Activated CD8-positive, alpha-beta T cell treated with anti-CD3 and anti-CD28 coated beads, Interleukin-2, amount 10 ng/mL, durations not matched to agents 7 days and 5 days (primary cell): ENCODE results near the gene GDPD5. TPM values are rescaled to one million over a fixed set of nuclear protein-coding genes. Genes with fewer than 3 reads are reported as not detected.

Experiments used
- ATAC-seq: fragments of 150-1000 bp; cut with Tn5 transposase; one replicate; pipeline ENCODE4 v1.10.0; 2021; ENCODE audit warnings: moderate library complexity
- CTCF ChIA-PET: fragments of 350-600 bp; sonication (Branson Sonifier 250); formaldehyde crosslinking; loops from one replicate; lab custom pipeline; 2021; ENCODE audit warnings: antibody characterized with exemption; lab: Charles Lee
- POLR2A ChIA-PET: fragments of 350-600 bp; sonication (Branson Sonifier 250); formaldehyde crosslinking; loops from one replicate; lab custom pipeline; 2021; ENCODE audit warnings: antibody characterized with exemption; lab: Charles Lee
- DNase-seq: peaks from one replicate; pipeline ENCODE4 v3.0.0-alpha.2; 2020
- H3K27ac Mint-ChIP-seq: one replicate; pipeline ENCODE4 v1.8.0; 2021; ENCODE audit warnings: mild to moderate bottlenecking, mixed read lengths
- H3K27me3 Mint-ChIP-seq: one replicate; pipeline ENCODE4 v1.8.0; 2021; ENCODE audit warnings: low read depth, mixed read lengths
- H3K36me3 Mint-ChIP-seq: one replicate; pipeline ENCODE4 v1.8.0; 2021; ENCODE audit warnings: low read depth, mixed read lengths
- H3K4me1 Mint-ChIP-seq: one replicate; pipeline ENCODE4 v1.8.0; 2021; ENCODE audit warnings: low read depth, mixed read lengths
- H3K4me3 Mint-ChIP-seq: one replicate; pipeline ENCODE4 v1.8.0; 2021; ENCODE audit warnings: mild to moderate bottlenecking, mixed read lengths
- H3K9me3 Mint-ChIP-seq: one replicate; pipeline ENCODE4 v1.8.0; 2022; ENCODE audit warnings: mixed read lengths; ENCODE audit not compliant: insufficient read depth
- total RNA-seq, 2 experiments: library from RNA; stranded (reverse); gene quantifications; one replicate each; pipeline ENCODE4 v1.2.3, GENCODE V29; 2021

Gene GDPD5
- total RNA-seq, 2 experiments from 2014 or later = 23.1 to 26.6 TPM

- POLR2A ChIA-PET = no interaction called here
Measured at GRCh38 chr11:75434886-75435570, 90.7 kb downstream of the GDPD5 start.

GRCh38 chr11:75434051-75434450 is 91.7 kb downstream of the GDPD5 start:
- H3K4me1 Mint-ChIP-seq = peaks cover 10% of the 10 kb centered on the region
- no peak for ATAC-seq
- ChIA-PET CTCF (interaction anchor here (0.6 to 1.9 kb wide), 5 partner anchors 9 to 154 kb away, joined by 3 to 6 read pairs (median 3); no protein-coding TSS in a partner anchor), POLR2A (interaction anchor here (0.7 kb wide), 1 partner anchor 93 kb away, joined by 3 read pairs; no protein-coding TSS in a partner anchor)
- H3K27ac Mint-ChIP-seq = no peak overlapping the region
- peaks cover 33% of the 10 kb centered on the region for H3K27me3 Mint-ChIP-seq
- DNase-seq = no peak
- peaks cover 3% of the 10 kb centered on the region for H3K36me3 Mint-ChIP-seq
- peaks cover 4% of the 10 kb centered on the region for H3K9me3 Mint-ChIP-seq
- H3K4me3 Mint-ChIP-seq = no peak overlapping the region

More at GRCh38 chr11:75434886-75435570, 90.7 kb downstream of the GDPD5 start:
- no peak for DNase-seq
- no peak for ATAC-seq
- Mint-ChIP-seq H3K27me3 (peaks cover 30% of the 10 kb centered on the region), H3K36me3 (no peaks in the 10 kb centered on the region), H3K27ac (no peak overlapping the region), H3K4me3 (no peak overlapping the region), H3K9me3 (no peaks in the 10 kb centered on the region), H3K4me1 (peaks cover 5% of the 10 kb centered on the region)
- CTCF ChIA-PET = interaction anchor here (1.8 to 1.9 kb wide), 2 partner anchors 97 to 154 kb away, joined by 4 to 5 read pairs; no protein-coding TSS in a partner anchor

DNA sequence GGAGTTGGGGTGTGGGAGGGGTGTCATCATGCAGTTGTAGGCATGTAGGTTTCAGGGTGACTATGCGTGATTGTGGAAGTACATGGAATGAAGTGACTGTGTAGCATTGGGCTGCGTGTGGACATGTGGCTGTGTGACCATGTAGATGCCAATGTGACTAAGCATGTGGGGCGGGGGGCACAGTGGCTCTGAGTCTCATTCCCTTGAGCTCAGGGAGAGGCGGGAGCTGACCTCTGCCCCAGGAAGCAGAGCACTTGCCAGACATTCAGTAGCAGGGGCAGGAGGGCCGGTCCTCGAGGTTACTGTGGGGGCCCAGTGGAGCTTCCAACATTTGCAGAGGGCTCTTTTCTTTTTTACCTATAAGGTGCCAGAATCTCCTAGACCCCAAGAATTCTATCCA is 92.3 kb downstream of the GDPD5 start:
- ChIA-PET POLR2A (no interaction called here), CTCF (interaction anchor here (0.9 to 1.9 kb wide), 4 partner anchors 10 to 153 kb away, joined by 3 to 6 read pairs (median 4); no protein-coding TSS in a partner anchor)

GRCh38 chr11:75432911-75433321 is 92.8 kb downstream of the GDPD5 start, which contains the start of gene KLHL35:
Gene KLHL35, minus strand, starts transcription at chr11:75433203. Its CDS starts 2,574 bp downstream, at chr11:75430629.
- ChIA-PET POLR2A (no interaction called here), CTCF (interaction anchor here (0.9 to 1.8 kb wide), 4 partner anchors 11 to 45 kb away, joined by 3 to 7 read pairs (median 4); no protein-coding TSS in a partner anchor)
- H3K4me3 Mint-ChIP-seq = no peak within 1 kb of the TSS
- H3K27ac Mint-ChIP-seq = no peak within 1 kb of the TSS
- peaks cover 16% of the 10 kb centered on the region for H3K4me1 Mint-ChIP-seq
- ATAC-seq (no peak), DNase-seq (no peak)
- H3K36me3 Mint-ChIP-seq = peaks cover 6% of the 10 kb centered on the region
- H3K27me3 Mint-ChIP-seq = peaks cover 43% of the 10 kb centered on the region
- H3K9me3 Mint-ChIP-seq = peaks cover 4% of the 10 kb centered on the region

More for the DNA sequence above, 92.3 kb downstream of the GDPD5 start:
- Mint-ChIP-seq H3K27ac (no peak overlapping the region), H3K36me3 (peaks cover 6% of the 10 kb centered on the region), H3K4me1 (peaks cover 14% of the 10 kb centered on the region), H3K4me3 (no peak overlapping the region), H3K9me3 (peaks cover 4% of the 10 kb centered on the region), H3K27me3 (peaks cover 39% of the 10 kb centered on the region)
- ATAC-seq (no peak), DNase-seq (no peak)

GRCh38 chr11:75431533-75432525 is 93.9 kb downstream of the GDPD5 start:
- peaks cover 6% of the 10 kb centered on the region for H3K36me3 Mint-ChIP-seq
- ChIA-PET POLR2A (interaction anchor here (0.5 to 0.6 kb wide), 2 partner anchors 123 to 357 kb away, joined by 3 read pairs; no protein-coding TSS in a partner anchor), CTCF (interaction anchor here (0.9 to 1.8 kb wide), 4 partner anchors 20 to 100 kb away, joined by 3 to 7 read pairs (median 3); no protein-coding TSS in a partner anchor)
- peaks cover 45% of the 10 kb centered on the region for H3K27me3 Mint-ChIP-seq
- H3K4me3 Mint-ChIP-seq = no peak overlapping the region
- H3K27ac Mint-ChIP-seq = no peak overlapping the region
- peaks cover 4% of the 10 kb centered on the region for H3K9me3 Mint-ChIP-seq
- DNase-seq = no peak
- ATAC-seq = no peak
- H3K4me1 Mint-ChIP-seq = peaks cover 16% of the 10 kb centered on the region

- CTCF ChIA-PET = interaction anchor here (0.9 to 1.8 kb wide), 5 partner anchors 23 to 101 kb away, joined by 3 to 7 read pairs (median 4); no protein-coding TSS in a partner anchor
- H3K36me3 Mint-ChIP-seq = peaks cover 6% of the 10 kb centered on the region
- H3K4me1 Mint-ChIP-seq = peaks cover 16% of the 10 kb centered on the region
- peak overlapping the region; percentile 71 for H3K27ac Mint-ChIP-seq
- H3K4me3 Mint-ChIP-seq = peak overlapping the region; percentile 70
- H3K9me3 Mint-ChIP-seq = peaks cover 4% of the 10 kb centered on the region
- no peak for ATAC-seq
- POLR2A ChIA-PET = interaction anchor here (0.6 to 1.0 kb wide), 3 partner anchors 8 to 358 kb away, joined by 3 read pairs; no protein-coding TSS in a partner anchor
- peaks cover 45% of the 10 kb centered on the region for H3K27me3 Mint-ChIP-seq
- no peak for DNase-seq
Measured at GRCh38 chr11:75430714-75431532, 94.8 kb downstream of the GDPD5 start.

GRCh38 chr11:75429902-75430713 is 95.6 kb downstream of the GDPD5 start:
- ATAC-seq (peak; percentile 80), DNase-seq (peak; percentile 68)
- H3K9me3 Mint-ChIP-seq = peaks cover 4% of the 10 kb centered on the region
- peaks cover 6% of the 10 kb centered on the region for H3K36me3 Mint-ChIP-seq
- peak overlapping the region; percentile 70 for H3K4me3 Mint-ChIP-seq
- H3K27ac Mint-ChIP-seq = peak overlapping the region; percentile 71
- H3K27me3 Mint-ChIP-seq = peaks cover 45% of the 10 kb centered on the region
- POLR2A ChIA-PET = interaction anchor here (1.0 kb wide), 2 partner anchors 8 to 46 kb away, joined by 3 read pairs; no protein-coding TSS in a partner anchor
- H3K4me1 Mint-ChIP-seq = peaks cover 16% of the 10 kb centered on the region
- CTCF ChIA-PET = interaction anchor here (0.9 to 1.4 kb wide), 5 partner anchors 14 to 150 kb away, joined by 4 to 5 read pairs (median 4); no protein-coding TSS in a partner anchor

GRCh38 chr11:75429641-75429901 is 96.2 kb downstream of the GDPD5 start:
- Mint-ChIP-seq H3K27ac (peak overlapping the region; percentile 50), H3K36me3 (peaks cover 6% of the 10 kb centered on the region), H3K27me3 (peaks cover 45% of the 10 kb centered on the region), H3K9me3 (peaks cover 4% of the 10 kb centered on the region), H3K4me3 (peak overlapping the region; percentile 61), H3K4me1 (peaks cover 16% of the 10 kb centered on the region)
- ATAC-seq (no peak), DNase-seq (no peak)
- CTCF ChIA-PET = interaction anchor here (0.9 to 1.4 kb wide), 5 partner anchors 13 to 150 kb away, joined by 4 to 5 read pairs (median 4); no protein-coding TSS in a partner anchor
- POLR2A ChIA-PET = interaction anchor here (1.0 kb wide), 1 partner anchor 47 kb away, joined by 3 read pairs; no protein-coding TSS in a partner anchor

GRCh38 chr11:75428989-75429640 is 96.6 kb downstream of the GDPD5 start:
- peaks cover 45% of the 10 kb centered on the region for H3K27me3 Mint-ChIP-seq
- peaks cover 4% of the 10 kb centered on the region for H3K9me3 Mint-ChIP-seq
- no peak for ATAC-seq
- H3K27ac Mint-ChIP-seq = peak overlapping the region; percentile 50
- peaks cover 6% of the 10 kb centered on the region for H3K36me3 Mint-ChIP-seq
- peaks cover 16% of the 10 kb centered on the region for H3K4me1 Mint-ChIP-seq
- ChIA-PET POLR2A (no interaction called here), CTCF (interaction anchor here (0.9 to 1.4 kb wide), 6 partner anchors 13 to 149 kb away, joined by 3 to 5 read pairs (median 4); no protein-coding TSS in a partner anchor)
- peak overlapping the region; percentile 61 for H3K4me3 Mint-ChIP-seq
- DNase-seq = no peak
